ENCODE measurements around the gene CNGB1.

CNGB1 gene

GRCh38 chr16:57997176-57997527, 26.2 kb upstream of the CNGB1 start:
- no peaks in the 10 kb centered on the region for H4K20me1 ChIP-seq (ENCODE audit: low read depth, low read length)
- no peak for TF ChIP-seq EZH2phosphoT487 (conservative IDR thresholded peaks at IDR 0.05; ENCODE audit: low read length)
- TF ChIP-seq, protein P1, sequence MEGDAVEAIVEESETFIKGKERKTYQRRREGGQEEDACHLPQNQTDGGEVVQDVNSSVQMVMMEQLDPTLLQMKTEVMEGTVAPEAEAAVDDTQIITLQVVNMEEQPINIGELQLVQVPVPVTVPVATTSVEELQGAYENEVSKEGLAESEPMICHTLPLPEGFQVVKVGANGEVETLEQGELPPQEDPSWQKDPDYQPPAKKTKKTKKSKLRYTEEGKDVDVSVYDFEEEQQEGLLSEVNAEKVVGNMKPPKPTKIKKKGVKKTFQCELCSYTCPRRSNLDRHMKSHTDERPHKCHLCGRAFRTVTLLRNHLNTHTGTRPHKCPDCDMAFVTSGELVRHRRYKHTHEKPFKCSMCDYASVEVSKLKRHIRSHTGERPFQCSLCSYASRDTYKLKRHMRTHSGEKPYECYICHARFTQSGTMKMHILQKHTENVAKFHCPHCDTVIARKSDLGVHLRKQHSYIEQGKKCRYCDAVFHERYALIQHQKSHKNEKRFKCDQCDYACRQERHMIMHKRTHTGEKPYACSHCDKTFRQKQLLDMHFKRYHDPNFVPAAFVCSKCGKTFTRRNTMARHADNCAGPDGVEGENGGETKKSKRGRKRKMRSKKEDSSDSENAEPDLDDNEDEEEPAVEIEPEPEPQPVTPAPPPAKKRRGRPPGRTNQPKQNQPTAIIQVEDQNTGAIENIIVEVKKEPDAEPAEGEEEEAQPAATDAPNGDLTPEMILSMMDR (IDR thresholded peaks at IDR 0.05; ENCODE audit: insufficient read depth, low read length, poor library complexity, severe bottlenecking), result no peak

DNA sequence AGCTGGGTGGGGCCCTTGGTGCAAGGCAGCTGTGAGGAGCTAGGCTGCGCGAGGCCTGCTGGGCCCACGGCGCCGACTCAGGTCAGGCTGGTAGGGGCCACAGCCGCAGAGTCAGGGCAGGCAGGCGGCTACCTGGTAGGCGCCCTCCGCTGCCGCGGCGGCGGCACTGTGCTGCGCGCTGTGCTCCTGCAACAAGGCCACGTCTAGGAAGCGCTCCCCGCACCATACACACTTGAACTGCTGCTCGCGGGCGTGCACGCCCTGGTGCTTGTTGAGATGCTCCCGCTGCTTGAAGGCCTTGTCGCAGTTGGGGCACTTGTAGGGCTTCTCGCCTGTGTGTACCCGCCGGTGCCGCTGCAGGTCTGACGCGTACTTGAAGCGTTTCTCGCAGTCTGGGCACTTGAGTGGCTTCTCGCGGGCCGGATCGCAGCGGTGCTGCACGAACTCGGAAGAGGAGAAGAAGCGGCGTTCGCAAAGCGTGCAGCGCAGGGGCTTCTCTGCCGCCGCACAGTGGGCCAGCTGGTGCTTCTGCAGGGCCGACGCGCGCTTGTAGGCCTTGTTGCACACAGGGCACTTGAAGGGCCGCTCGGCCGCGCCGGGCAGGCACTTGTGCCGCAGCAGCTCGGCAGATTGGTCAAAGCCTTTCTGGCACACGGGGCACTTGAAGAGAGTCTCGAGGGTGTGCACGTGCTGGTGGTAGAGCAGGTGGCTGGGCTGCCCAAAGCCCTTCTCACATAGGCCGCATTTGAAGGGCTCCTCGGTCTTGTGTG, 25.7 kb upstream of the CNGB1 start:
- H2AFZ ChIP-seq (ENCODE audit: low read depth, low read length, severe bottlenecking), result no peak overlapping the region
- H3K4me2 ChIP-seq (ENCODE audit: low read depth, low read length, poor library complexity, severe bottlenecking), result no peak overlapping the region
- no peak overlapping the region for H3K27ac ChIP-seq (ENCODE audit: low read depth, low read length)
- H3K9ac ChIP-seq (ENCODE audit: low read length), result no peak overlapping the region
- H3K36me3 ChIP-seq (ENCODE audit: low read length), result no peaks in the 10 kb centered on the region
- peaks cover 4% of the 10 kb centered on the region for H3F3A ChIP-seq (ENCODE audit: insufficient read depth)
- no peak overlapping the region for H3K4me3 ChIP-seq (ENCODE audit: insufficient read depth, low read length, poor library complexity, severe bottlenecking)
- no peaks in the 10 kb centered on the region for H3K27me3 ChIP-seq (ENCODE audit: low read length)
- H4K20me1 ChIP-seq (ENCODE audit: low read depth, low read length), result no peaks in the 10 kb centered on the region
- no peaks in the 10 kb centered on the region for H3K79me2 ChIP-seq (ENCODE audit: insufficient read depth, low read length)
- H3K9me2 ChIP-seq (replicated peaks; ENCODE audit: insufficient read depth, low read length), result no peaks in the 10 kb centered on the region
- H3K9me3 ChIP-seq (ENCODE audit: insufficient read depth, low read length), result no peaks in the 10 kb centered on the region
- no peak for TF ChIP-seq EZH2phosphoT487 (conservative IDR thresholded peaks at IDR 0.05; ENCODE audit: low read length)
- TF ChIP-seq, protein P1 (IDR thresholded peaks at IDR 0.05; ENCODE audit: insufficient read depth, low read length, poor library complexity, severe bottlenecking), result no peak

More at GRCh38 chr16:57997176-57997527, 26.2 kb upstream of the CNGB1 start:
- Histone ChIP-seq H3F3A (ENCODE audit: insufficient read depth) (peaks cover 5% of the 10 kb centered on the region), H3K27me3 (ENCODE audit: low read length) (no peaks in the 10 kb centered on the region), H3K79me2 (ENCODE audit: insufficient read depth, low read length) (no peaks in the 10 kb centered on the region), H3K36me3 (ENCODE audit: low read length) (no peaks in the 10 kb centered on the region), H3K4me2 (ENCODE audit: low read depth, low read length, poor library complexity, severe bottlenecking) (no peak overlapping the region), H3K27ac (ENCODE audit: low read depth, low read length) (no peak overlapping the region), H3K4me3 (ENCODE audit: insufficient read depth, low read length, poor library complexity, severe bottlenecking) (no peak overlapping the region), H3K9me3 (ENCODE audit: insufficient read depth, low read length) (no peaks in the 10 kb centered on the region), H3K9ac (ENCODE audit: low read length) (no peak overlapping the region), H2AFZ (ENCODE audit: low read depth, low read length, severe bottlenecking) (no peak overlapping the region), H3K9me2 (replicated peaks; ENCODE audit: insufficient read depth, low read length) (no peaks in the 10 kb centered on the region)

DNA sequence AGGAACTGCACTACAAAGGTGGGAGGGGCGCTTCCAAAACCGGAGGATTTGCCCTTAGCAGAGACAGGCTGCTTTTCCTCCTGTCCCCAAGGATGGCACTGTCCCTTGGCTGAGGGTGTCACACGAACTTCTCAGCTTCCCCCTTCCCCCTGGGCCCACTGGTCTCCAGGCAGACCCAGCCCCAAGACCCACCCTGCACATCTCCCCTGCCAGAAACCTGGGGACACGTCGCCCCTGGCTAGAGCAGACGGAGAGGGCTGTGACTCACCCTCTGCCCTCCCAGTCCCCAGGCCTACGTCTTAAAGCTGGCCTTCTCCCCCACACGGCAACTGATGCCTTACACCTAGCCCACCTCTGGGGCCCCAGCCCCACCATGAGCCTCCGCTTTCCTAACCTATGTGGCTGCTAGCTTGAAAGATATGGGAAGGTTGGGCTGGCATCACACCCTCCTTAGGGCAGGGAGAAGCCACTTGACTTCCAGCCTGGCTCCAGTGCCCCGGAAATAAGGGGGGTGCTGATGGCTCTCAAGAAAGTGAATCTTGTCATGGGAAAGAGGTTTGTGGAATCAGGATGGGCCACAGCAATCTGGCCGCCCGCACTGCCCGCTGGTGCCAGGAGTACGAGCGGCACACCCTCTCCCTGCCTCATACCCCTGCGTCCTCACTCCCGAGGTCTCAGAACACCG, 24.9 kb upstream of the CNGB1 start:
- Histone ChIP-seq H3K36me3 (ENCODE audit: low read length) (no peaks in the 10 kb centered on the region), H3K4me3 (ENCODE audit: insufficient read depth, low read length, poor library complexity, severe bottlenecking) (no peak overlapping the region), H3F3A (ENCODE audit: insufficient read depth) (peaks cover 4% of the 10 kb centered on the region), H3K79me2 (ENCODE audit: insufficient read depth, low read length) (no peaks in the 10 kb centered on the region), H3K4me2 (ENCODE audit: low read depth, low read length, poor library complexity, severe bottlenecking) (no peak overlapping the region), H3K27me3 (ENCODE audit: low read length) (no peaks in the 10 kb centered on the region), H3K9me3 (ENCODE audit: insufficient read depth, low read length) (no peaks in the 10 kb centered on the region), H3K9ac (ENCODE audit: low read length) (no peak overlapping the region), H3K9me2 (replicated peaks; ENCODE audit: insufficient read depth, low read length) (no peaks in the 10 kb centered on the region), H3K27ac (ENCODE audit: low read depth, low read length) (no peak overlapping the region), H4K20me1 (ENCODE audit: low read depth, low read length) (no peaks in the 10 kb centered on the region), H2AFZ (ENCODE audit: low read depth, low read length, severe bottlenecking) (no peak overlapping the region)
- TF ChIP-seq, protein P1 (IDR thresholded peaks at IDR 0.05; ENCODE audit: insufficient read depth, low read length, poor library complexity, severe bottlenecking), result no peak
- no peak for TF ChIP-seq EZH2phosphoT487 (conservative IDR thresholded peaks at IDR 0.05; ENCODE audit: low read length)

Data from SU-DHL-6 (cell line).